SH-SY5Y (cell line): ENCODE data around the gene SETD4.

Experiments used
- GATA2 ChIP-seq: IDR thresholded peaks from 2 replicates; pipeline ENCODE4 v1.6.1; 2011; ENCODE audit warnings: mild to moderate bottlenecking, low read depth, low read length
- GATA3 ChIP-seq: IDR thresholded peaks from 2 replicates; pipeline ENCODE4 v1.6.1; 2011; ENCODE audit warnings: low read depth, mild to moderate bottlenecking, low read length, moderate library complexity

SETD4 gene

GRCh38 chr21:35989138-35989735 lies 71.1 kb downstream of the SETD4 start:
- TF ChIP-seq GATA2 (no peak), GATA3 (no peak)

DNA sequence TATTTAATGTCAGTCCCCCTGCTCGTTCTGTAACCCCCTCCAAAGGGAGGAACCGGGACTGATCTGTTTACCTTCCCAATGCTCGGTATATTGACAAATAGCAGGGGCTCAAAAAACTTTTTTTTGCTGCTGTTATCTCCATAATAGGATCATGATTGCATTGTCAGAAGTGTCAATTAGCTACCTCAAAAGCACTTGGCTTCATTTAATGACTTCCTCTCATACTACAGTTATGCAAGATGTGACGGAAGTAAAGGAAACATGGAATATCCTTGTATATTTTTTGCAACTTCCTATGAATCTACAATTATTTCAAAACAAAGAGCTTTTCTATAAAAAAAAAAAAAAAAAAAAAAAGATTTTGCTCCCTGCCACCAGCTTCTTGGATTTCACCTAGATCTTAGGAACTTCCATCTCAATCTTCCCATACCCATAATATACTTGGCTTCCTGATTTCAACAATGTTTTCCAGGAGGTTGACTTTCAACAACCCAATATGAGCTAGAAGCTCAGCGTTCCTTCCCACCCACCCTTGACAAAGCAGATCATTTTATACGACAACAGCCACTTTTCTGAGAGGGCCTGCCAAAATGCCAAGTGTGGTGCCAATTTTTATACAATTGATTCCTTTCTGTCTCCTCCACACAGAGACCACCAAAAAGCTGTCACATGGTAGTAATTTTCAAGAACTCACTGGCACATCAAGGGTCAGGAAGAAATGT lies 71.7 kb downstream of the SETD4 start:
- TF ChIP-seq GATA3 (no peak), GATA2 (no peak)

DNA sequence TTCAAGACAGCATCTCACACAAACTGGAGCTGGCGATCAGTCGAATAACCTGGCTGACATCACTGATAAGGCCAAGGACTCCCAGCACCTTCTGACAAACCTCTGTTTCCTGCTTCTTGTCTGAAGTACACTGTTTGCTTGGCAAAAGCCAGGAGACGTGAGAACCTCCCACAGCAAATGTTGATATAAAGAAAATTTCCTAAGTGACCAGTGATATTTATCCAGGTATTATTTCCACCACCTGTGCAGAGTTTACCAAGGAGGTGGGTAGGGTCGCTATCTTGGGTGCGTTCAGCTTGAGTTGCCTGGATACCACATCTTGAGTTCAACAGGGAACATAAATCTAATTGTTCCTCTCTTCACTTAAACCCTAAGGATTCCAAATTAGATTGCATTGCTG lies 72.9 kb downstream of the SETD4 start:
- no peak for TF ChIP-seq GATA3
- TF ChIP-seq GATA2 = no peak

DNA sequence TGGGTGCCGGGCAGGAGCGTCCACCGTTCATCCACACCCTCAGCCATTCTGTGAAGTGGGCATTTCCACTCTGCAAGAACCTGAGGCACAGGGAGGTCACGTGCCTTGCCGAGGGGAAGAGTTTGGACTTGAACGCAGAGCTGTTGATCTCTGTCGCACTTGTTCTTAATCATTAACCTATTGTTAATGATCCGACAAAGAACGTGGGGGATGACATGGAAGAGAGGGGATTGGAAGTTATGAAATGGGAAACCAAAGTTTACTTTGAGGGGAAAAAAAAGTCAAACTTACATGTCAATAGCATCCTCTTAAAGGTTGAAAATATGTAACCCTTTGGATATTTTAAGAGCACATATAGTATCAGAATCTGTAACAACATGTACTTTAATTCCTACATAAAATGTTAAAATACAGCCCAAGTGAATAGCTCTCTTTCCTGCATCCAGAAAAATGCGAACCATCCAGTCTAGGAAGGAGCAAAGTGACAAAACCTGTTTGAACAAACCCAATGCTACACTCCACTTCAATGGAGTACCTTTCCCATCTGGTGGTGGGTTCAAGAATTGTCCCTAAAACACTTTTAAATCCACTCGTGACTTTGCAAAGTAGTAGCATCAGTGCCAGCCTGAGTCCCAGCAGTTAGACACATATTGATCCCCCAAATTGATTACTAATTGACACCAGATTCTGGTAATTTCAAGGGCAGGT lies 75.5 kb downstream of the SETD4 start:
- TF ChIP-seq GATA3 (no peak), GATA2 (no peak)
